Endothelial cell (in vitro differentiated cells): ENCODE data around the gene WDFY4. TPM values are rescaled to one million over a fixed set of nuclear protein-coding genes. Genes with fewer than 3 reads are reported as not detected.

Experiments
- DNase-seq: peaks from one replicate; pipeline ENCODE4 v3.0.0; 2021; ENCODE audit warnings: low spot score
- H3K27ac Mint-ChIP-seq: one replicate; pipeline ENCODE4 v1.8.0; 2021; ENCODE audit warnings: mixed read lengths, inconsistent platforms; ENCODE audit not compliant: unreplicated experiment
- H3K27me3 Mint-ChIP-seq: one replicate; pipeline ENCODE4 v1.8.0; 2021; ENCODE audit warnings: mild to moderate bottlenecking, moderate library complexity, mixed read lengths, inconsistent platforms; ENCODE audit not compliant: unreplicated experiment
- H3K36me3 Mint-ChIP-seq: one replicate; pipeline ENCODE4 v1.8.0; 2021; ENCODE audit warnings: mild to moderate bottlenecking, low read depth, mixed read lengths, inconsistent platforms; ENCODE audit not compliant: unreplicated experiment
- H3K4me1 Mint-ChIP-seq: one replicate; pipeline ENCODE4 v1.8.0; 2021; ENCODE audit warnings: mild to moderate bottlenecking, mixed read lengths, inconsistent platforms; ENCODE audit not compliant: unreplicated experiment
- H3K4me3 Mint-ChIP-seq: one replicate; pipeline ENCODE4 v1.8.0; 2021; ENCODE audit warnings: mild to moderate bottlenecking, mixed read lengths, inconsistent platforms; ENCODE audit not compliant: unreplicated experiment
- H3K9me3 Mint-ChIP-seq: one replicate; pipeline ENCODE4 v1.8.0; 2021; ENCODE audit warnings: mixed read lengths, inconsistent platforms; ENCODE audit not compliant: unreplicated experiment
- total RNA-seq: library from RNA; stranded (reverse); fragmentation: NEBNext Ultra II Directional; extraction: Animal tissue kit (Norgen Biotek cat#: 25700); gene quantifications from one replicate; pipeline ENCODE4 v1.2.1, GENCODE V29; 2021; ENCODE audit not compliant: unreplicated experiment
- TF ChIP-seq, protein P1 (sequence below): fragments of 200-600 bp; sonication (generic); IDR thresholded peaks from one replicate; pipeline ENCODE4 v1.5.0; 2021; ENCODE audit warnings: antibody characterized with exemption; ENCODE audit not compliant: unreplicated experiment

The WDFY4 gene
- total RNA-seq, 1 donor from 2014 or later, result 0.54 TPM

DNA sequence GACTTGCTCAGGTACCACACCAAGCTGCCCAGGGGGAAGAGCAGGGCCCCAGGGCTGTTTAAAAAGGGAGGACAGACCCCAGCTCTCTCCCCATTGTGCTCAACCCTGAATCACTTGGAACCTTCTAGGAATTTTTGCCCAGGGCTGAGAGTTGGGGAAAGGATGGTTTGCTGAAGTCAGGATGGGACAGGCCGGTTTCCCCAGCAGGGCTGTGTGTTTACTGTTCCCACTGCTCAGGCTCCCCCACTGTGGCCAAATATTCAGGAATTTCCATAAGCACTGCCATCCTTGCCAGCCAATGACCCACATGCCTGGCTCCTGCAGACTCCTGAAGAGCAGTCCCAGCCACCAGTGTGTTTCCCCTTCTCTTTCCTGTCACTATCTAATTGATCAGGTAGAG lies 120.7 kb downstream of the WDFY4 start:
- no peak overlapping the region for H3K27ac Mint-ChIP-seq

GRCh38 chr10:48805848-48806247 lies 121.2 kb downstream of the WDFY4 start:
- TF ChIP-seq, protein P1, sequence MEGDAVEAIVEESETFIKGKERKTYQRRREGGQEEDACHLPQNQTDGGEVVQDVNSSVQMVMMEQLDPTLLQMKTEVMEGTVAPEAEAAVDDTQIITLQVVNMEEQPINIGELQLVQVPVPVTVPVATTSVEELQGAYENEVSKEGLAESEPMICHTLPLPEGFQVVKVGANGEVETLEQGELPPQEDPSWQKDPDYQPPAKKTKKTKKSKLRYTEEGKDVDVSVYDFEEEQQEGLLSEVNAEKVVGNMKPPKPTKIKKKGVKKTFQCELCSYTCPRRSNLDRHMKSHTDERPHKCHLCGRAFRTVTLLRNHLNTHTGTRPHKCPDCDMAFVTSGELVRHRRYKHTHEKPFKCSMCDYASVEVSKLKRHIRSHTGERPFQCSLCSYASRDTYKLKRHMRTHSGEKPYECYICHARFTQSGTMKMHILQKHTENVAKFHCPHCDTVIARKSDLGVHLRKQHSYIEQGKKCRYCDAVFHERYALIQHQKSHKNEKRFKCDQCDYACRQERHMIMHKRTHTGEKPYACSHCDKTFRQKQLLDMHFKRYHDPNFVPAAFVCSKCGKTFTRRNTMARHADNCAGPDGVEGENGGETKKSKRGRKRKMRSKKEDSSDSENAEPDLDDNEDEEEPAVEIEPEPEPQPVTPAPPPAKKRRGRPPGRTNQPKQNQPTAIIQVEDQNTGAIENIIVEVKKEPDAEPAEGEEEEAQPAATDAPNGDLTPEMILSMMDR, result no peak
- DNase-seq, result no peak
- no peak overlapping the region for H3K27ac Mint-ChIP-seq
- H3K4me3 Mint-ChIP-seq, result no peak overlapping the region
- H3K9me3 Mint-ChIP-seq, result no peaks in the 10 kb centered on the region
- no peaks in the 10 kb centered on the region for H3K36me3 Mint-ChIP-seq
- peaks cover 5% of the 10 kb centered on the region for H3K4me1 Mint-ChIP-seq
- H3K27me3 Mint-ChIP-seq, result peaks cover 1% of the 10 kb centered on the region

More for the DNA sequence above, 120.7 kb downstream of the WDFY4 start:
- H3K4me3 Mint-ChIP-seq, result no peak overlapping the region
- peaks cover 6% of the 10 kb centered on the region for H3K4me1 Mint-ChIP-seq
- no peak for DNase-seq
- peaks cover 1% of the 10 kb centered on the region for H3K27me3 Mint-ChIP-seq
- peaks cover 1% of the 10 kb centered on the region for H3K9me3 Mint-ChIP-seq
- TF ChIP-seq, protein P1, result no peak
- peaks cover under 1% of the 10 kb centered on the region for H3K36me3 Mint-ChIP-seq

DNA sequence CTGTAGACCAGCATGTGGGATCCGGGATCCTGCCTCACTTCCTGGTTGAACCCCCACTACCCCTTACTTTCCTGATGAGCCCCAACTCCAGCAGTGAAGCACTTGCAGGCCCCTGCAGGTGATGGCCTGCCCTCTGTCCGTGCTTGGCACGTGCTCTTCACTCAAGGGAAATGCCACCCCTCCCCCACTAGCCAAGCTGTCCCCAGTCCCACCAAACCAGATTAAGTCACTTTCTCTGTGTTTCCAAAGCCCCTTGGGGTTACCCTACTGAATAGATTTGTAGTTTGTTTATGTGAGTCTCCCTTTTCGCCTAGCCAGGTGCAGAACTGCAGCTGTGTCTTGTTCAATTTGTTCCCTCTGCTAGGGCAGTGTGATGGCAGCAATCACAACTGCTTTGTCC lies 121.7 kb downstream of the WDFY4 start:
- TF ChIP-seq, protein P1, result no peak
- no peak overlapping the region for H3K4me3 Mint-ChIP-seq
- no peaks in the 10 kb centered on the region for H3K36me3 Mint-ChIP-seq
- H3K27me3 Mint-ChIP-seq, result peaks cover 1% of the 10 kb centered on the region
- H3K4me1 Mint-ChIP-seq, result peaks cover 5% of the 10 kb centered on the region
- no peak overlapping the region for H3K27ac Mint-ChIP-seq
- no peaks in the 10 kb centered on the region for H3K9me3 Mint-ChIP-seq
- DNase-seq, result no peak

- Mint-ChIP-seq H3K27ac (no peak overlapping the region), H3K36me3 (no peaks in the 10 kb centered on the region), H3K4me3 (no peak overlapping the region), H3K27me3 (peaks cover 1% of the 10 kb centered on the region), H3K4me1 (peaks cover 5% of the 10 kb centered on the region), H3K9me3 (no peaks in the 10 kb centered on the region)
- no peak for DNase-seq
- TF ChIP-seq, protein P1, result no peak
Observed at GRCh38 chr10:48807791-48808470, 123.3 kb downstream of the WDFY4 start.

DNA sequence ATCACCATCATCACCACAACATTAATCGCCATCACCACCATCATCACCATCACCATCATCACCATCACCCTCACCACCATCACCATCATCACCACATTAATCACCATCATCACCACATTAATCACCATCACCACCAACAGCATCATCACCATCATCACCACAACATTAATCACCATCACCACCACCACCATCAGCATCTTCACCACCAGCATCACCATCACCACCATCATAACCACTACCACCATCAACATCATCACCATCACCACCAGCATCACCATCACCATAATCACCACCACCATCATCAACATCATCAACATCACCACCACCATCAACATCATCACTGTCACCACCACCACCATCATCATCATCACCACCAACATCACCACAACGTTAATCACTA lies 124.6 kb downstream of the WDFY4 start:
- Mint-ChIP-seq H3K4me3 (no peak overlapping the region), H3K4me1 (peaks cover 5% of the 10 kb centered on the region), H3K27ac (no peak overlapping the region), H3K27me3 (peaks cover 1% of the 10 kb centered on the region), H3K9me3 (no peaks in the 10 kb centered on the region), H3K36me3 (no peaks in the 10 kb centered on the region)
- DNase-seq, result no peak
- TF ChIP-seq, protein P1, result no peak
